Measurements from ENCODE around the gene NAA25.

DNA sequence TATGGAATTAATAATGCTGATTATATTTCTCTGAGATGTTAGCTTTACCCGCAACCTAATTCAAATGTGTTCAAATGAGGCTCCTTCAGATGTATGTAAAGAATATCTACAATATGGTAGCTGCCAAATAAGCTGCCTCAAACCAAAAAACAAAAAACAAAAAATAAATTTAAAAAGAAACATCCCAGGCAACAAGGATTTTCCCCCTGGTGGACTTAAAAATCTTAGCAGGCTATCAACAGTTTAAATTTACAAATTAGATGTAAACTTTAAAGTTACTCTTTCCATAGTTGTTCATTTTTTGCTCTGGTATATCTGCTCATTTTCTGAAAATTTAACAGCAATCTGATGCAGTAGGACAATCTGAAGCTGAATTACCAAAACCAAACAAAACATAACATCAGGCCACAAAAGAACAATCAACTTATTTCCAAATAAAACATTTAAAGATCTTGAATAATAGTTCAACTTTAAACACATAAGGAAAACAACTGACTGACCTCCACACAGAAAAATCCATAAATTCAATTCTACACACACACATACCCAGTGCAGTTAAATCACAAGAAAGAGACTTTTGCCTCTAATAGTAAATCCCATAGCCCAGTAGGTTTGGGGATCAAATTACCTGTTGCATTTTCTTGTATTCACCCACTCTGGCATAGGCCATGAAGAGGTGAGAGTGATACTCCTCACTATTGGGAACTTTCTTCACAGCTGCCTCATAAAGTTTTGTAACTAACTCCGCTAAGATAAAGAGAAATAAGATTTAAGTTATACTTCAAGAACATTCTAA is 21.3 kb downstream of the NAA25 start:
- TF ChIP-seq POLR2AphosphoS5 (IDR thresholded peaks at IDR 0.05; ENCODE audit: low read depth, low read length) (no peak), POLR2A (IDR thresholded peaks at IDR 0.05; ENCODE audit: low read depth, low read length) (no peak)

Data from GM12892 (cell line).